Left renal cortex interstitium (tissue), 4 donors: ENCODE data around the gene ZNF587B. TPM values are rescaled to one million over a fixed set of nuclear protein-coding genes. Genes with fewer than 3 reads are reported as not detected.
"Not testable (repeated sequence)": the region's sequence is repeated elsewhere in the genome, so short reads cannot be mapped to it uniquely, and the experiment has no call there.

Experiments
- DNase-seq, 4 donors: peaks; one replicate each; pipeline ENCODE4 v3.0.0-alpha.2; 2013; ENCODE audit warnings: low read depth in 4 of 4, low spot score in 2 of 4, missing footprints in 1 of 4
- polyA plus RNA-seq, 4 donors: library from polyadenylated mRNA; unstranded; fragments of 120-200 nt; gene quantifications; one replicate each; pipeline ENCODE4 v1.2.1, GENCODE V29; 2013; ENCODE audit not compliant: insufficient read length in 4 of 4

The ZNF587B gene
- polyA plus RNA-seq, 4 donors, result 11.4 to 20.5 (median 14.5) TPM

- no peak for DNase-seq
Measured at GRCh38 chr19:57817976-57818375, 12.1 kb upstream of the ZNF587B start.

- no peak for DNase-seq
Measured at GRCh38 chr19:57818378-57818777, 11.7 kb upstream of the ZNF587B start.

- peak in 3 of 4 donors; percentile 70 to 93 (median 81) for DNase-seq
Measured at GRCh38 chr19:57819475-57820148, 10.5 kb upstream of the ZNF587B start.

- DNase-seq, result no peak
Measured at GRCh38 chr19:57820599-57820998, 9.5 kb upstream of the ZNF587B start.

- not testable (repeated sequence) for DNase-seq
Measured at GRCh38 chr19:57821095-57821494, 9.0 kb upstream of the ZNF587B start.

- DNase-seq, result not testable (repeated sequence)
Measured at GRCh38 chr19:57821501-57821900, 8.6 kb upstream of the ZNF587B start.

DNA sequence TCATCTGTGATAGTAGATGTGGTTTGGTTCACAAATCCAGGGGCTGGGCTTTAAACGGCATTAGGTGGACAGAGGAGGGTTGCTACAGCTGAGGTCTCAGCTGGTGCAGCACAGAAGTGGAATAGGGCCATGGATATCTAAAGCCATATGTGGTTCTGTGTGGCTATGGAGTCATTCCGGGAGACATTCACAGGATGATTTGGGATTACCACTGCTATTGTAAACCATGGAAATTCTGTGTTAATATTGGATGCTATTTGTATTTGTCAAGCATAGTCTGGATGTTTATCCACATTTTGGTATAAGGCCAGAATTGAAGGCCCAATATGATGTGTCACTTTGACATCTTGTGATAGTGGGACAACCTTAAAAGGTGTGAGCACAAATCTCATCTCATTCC is 6.9 kb upstream of the ZNF587B start:
- not testable (repeated sequence) for DNase-seq

DNA sequence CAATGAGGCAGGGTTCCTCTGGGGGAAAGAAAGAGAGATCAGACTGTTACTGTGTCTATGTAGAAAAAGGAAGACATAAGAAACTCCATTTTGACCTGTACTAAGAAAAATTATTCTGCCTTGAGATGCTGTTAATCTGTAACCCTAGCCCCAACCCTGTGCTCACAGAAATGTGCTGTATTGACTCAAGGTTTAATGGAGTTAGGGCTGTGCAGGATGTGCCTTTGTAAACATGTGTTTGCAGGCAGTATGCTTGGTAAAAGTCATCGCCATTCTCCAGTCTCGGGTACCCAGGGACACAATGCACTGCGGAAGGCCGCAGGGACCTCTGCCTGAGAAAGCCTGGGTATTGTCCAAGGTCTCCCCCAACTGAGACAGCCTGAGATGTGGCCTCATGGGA is 6.5 kb upstream of the ZNF587B start:
- DNase-seq, result not testable (repeated sequence)

- DNase-seq, result no peak
Measured at GRCh38 chr19:57825511-57825910, 4.6 kb upstream of the ZNF587B start.

DNA sequence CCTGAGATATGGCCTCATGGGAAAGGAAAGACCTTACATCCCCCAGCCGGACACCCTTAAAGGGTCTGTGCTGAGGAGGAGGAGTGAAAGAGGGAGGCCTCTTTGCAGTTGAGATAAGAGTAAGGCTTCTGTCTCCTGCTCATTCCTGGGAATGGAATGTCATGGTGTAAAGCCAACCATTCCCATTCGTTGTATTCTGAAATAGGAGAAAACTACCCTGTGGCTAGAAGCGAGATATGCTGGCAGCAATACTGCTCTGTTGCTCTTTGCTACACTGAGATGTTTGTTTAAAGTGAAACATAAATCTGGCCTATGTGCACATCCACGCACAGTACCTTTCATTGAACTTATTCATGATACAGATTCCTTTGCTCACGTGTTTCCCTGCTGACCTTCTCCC is 783 bp upstream of the ZNF587B start:
- DNase-seq, result no peak

GRCh38 chr19:57836991-57837390 is 6.9 kb downstream of the ZNF587B start:
- DNase-seq, result not testable (repeated sequence)

DNA sequence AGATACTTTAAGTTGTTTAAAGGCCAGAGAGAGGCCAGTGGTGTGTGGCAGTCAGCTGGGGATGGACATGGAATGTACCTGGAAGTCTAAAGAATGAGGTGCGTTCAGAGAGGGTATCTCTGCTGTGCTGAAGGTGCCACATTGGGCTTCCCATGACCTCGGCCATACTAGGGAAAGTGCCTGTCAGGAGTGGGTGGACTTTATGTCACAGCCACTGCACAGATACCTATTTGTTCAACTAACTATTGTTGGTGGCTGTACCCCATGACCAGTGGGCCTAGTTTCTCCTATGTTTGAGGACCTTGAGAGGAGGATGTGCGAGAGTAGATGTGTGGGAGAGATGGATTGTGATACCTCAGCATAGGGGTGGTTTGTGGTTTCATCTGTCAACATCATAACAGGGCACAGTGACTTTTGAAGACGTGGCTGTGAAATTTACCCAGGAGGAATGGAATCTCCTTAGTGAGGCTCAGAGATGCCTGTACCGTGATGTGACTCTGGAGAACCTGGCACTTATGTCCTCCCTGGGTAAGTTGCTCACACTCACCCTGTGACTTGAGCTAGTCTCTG is 8.6 kb downstream of the ZNF587B start:
- DNase-seq, result not testable (repeated sequence)

DNA sequence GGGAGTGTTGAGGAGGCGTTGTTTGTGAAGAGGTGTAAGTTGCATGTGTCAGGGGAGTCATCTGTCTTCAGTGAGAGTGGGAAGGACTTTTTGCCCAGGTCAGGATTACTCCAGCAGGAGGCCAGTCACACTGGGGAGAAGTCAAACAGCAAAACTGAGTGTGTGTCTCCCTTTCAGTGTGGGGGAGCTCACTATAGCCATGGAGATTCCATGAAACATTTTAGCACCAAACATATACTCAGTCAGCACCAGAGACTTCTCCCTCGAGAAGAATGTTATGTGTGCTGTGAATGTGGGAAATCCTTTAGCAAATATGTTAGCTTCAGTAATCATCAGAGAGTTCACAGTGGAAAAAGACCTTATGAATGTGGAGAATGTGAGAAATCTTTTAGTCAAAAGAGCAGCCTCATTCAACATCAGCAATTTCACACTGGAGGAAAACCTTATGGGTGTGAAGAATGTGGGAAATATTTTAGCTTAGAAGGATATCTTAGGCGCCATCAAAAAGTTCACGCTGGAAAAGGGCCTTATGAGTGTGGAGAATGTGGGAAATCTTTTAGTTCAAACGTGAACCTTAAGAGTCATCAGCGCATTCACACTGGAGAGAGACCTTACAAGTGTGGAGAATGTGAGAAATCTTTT is 11.1 kb downstream of the ZNF587B start:
- DNase-seq, result no peak

GRCh38 chr19:57847164-57847563 is 17.1 kb downstream of the ZNF587B start:
- not testable (repeated sequence) for DNase-seq

- DNase-seq, result not testable (repeated sequence)
Measured at GRCh38 chr19:57849162-57849665, 19.1 kb downstream of the ZNF587B start.

DNA sequence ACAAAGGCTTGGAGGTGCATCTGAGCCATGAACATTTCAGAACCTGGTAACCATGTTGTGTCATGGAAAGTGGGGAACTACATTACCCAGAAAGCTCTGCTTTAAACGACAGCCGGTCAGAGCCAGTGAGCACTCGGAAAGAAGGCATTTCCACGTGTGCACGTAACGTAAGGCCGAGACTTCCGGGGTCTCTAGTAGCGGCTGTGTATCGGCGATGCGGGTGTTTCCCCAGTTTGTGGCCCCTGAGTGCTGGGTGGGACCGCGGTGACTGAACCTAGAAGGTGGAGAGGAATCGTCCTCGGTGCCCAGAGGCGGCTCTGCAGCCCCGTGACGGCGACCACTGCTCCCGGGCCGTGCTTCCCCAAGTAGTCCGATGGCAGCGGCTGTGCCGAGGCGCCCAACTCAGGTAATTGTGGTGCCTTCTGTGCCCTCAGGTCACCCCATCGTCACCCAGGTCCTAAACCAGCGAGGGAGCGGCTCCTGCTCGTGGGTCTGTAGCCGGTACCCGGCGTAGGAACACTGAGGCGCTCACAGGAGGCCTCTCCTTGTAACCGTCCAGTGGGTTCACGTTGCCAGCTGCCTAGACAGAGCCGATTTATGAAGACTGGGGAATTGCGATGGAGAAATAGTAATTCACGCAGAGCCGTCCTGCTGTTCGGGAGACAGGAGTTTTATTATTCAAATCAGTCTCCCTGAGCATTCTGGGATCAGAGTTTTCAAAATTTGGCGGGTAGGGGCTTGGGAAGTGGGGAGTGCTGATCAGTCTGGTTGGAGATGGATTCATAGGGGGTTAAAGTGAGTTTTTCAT is 19.8 kb downstream of the ZNF587B start, which contains the start of gene ZNF587:
ZNF587 (plus strand) TSS at position 194 of the 808 bp plus-strand sequence; CDS start at position 374, 180 bp downstream.
- DNase-seq, result peak in 1 of 4 donors; percentile 76

- peak in 1 of 4 donors; percentile 25 for DNase-seq
Measured at GRCh38 chr19:57850553-57851017, 20.5 kb downstream of the ZNF587B start.

GRCh38 chr19:57851812-57852603 is 21.9 kb downstream of the ZNF587B start:
- DNase-seq, result not testable (repeated sequence)

GRCh38 chr19:57854117-57854516 is 24.0 kb downstream of the ZNF587B start:
- not testable (repeated sequence) for DNase-seq

DNA sequence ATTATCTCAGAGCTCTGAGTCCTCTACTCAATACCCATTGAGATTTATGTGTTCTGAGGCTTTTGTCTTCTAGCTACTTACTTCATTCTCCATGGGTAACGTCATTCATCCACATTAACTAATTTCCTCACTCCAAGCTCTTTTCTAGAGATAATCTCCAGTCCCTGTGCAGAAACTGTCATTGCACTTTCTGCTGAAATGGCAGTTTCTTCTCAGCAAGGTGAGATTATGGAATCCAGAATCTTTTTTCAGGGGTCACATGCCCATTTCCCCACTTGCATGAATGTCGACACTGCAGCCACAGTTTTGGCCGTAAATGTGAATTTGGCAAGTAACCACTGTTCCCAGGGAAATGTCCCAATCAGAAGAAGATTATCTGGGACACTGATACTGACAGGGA is 32.3 kb downstream of the ZNF587B start:
- not testable (repeated sequence) for DNase-seq
